Measurements from ENCODE around the gene RABEP2.
A peak's percentile ranks its signal among the peaks of the same experiment; 100 is the strongest.
"Not testable (repeated sequence)": the region's sequence is repeated elsewhere in the genome, so short reads cannot be mapped to it uniquely, and the experiment has no call there.

Gene RABEP2

DNA sequence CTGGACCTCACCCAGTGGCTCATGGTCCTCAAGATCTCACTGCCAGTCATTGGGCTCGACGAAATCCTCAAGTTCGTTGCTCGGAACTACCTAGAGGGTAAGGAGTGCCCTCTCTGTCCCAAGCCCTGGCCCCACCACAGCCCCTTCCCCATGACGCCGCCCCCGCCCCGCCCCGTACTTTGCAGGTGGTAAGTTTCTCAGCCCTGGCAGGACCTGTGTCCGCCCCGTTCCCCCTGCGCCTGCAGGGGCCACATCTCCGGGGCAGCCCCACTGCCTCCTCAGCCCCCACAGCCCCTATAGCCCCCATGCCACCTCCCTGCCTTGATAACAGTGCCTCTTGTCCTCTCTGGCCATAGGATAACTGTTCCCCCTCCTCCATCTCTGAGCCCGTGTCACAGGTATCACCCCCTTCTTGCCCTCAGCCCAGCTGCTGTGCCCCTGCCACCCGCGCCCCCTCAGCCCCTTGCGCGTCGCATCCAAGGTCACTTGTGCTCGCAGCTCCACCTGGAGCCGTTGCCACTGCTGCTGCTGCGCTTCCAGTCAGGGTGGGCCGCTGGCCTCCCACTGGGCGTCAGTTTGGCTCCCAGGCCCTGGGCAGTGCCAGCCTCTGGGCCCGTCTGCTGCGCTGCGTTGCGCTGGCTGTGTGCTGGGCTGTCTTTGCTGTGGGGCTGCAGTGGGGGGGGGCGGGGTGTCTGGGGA lies 21.5 kb downstream of the RABEP2 start:
- no peak for DNase-seq (ENCODE audit: low read depth)

DNA sequence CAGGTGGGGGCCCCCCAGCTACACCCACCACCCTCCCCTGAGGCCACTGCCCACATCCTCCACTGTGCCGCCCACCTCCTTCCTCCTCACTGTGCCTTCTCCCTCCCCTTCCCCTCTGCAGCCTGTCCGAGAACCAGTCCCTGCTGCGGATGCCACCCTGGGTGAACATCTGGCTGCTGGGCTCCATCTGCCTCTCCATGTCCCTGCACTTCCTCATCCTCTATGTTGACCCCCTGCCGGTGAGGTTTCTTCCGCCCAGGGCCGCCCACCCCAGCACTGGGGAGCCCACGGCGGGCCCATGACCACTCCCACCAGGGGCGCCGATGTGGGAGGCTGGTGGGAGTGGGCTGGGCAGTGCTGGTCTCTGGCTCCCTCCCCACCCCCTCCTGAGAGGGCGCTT lies 22.1 kb downstream of the RABEP2 start:
- no peak for DNase-seq (ENCODE audit: low read depth)

DNA sequence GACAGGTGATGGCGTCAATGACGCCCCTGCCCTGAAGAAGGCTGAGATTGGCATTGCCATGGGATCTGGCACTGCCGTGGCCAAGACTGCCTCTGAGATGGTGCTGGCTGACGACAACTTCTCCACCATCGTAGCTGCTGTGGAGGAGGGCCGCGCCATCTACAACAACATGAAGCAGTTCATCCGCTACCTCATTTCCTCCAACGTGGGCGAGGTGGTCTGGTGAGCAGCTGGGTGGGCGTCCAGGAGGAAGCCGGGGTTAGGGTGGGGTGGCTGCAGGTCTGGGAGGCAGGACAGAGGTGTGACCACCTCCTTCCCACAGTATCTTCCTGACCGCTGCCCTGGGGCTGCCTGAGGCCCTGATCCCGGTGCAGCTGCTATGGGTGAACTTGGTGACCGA lies 23.2 kb downstream of the RABEP2 start:
- DNase-seq (ENCODE audit: low read depth): no peak

DNA sequence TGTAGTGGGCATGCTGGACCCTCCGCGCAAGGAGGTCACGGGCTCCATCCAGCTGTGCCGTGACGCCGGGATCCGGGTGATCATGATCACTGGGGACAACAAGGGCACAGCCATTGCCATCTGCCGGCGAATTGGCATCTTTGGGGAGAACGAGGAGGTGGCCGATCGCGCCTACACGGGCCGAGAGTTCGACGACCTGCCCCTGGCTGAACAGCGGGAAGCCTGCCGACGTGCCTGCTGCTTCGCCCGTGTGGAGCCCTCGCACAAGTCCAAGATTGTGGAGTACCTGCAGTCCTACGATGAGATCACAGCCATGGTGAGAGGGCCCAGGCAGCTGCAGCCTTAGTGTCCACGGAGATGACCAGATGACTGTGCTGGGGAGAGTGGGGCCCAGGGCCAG lies 24.4 kb downstream of the RABEP2 start:
- no peak for DNase-seq (ENCODE audit: low read depth)

DNA sequence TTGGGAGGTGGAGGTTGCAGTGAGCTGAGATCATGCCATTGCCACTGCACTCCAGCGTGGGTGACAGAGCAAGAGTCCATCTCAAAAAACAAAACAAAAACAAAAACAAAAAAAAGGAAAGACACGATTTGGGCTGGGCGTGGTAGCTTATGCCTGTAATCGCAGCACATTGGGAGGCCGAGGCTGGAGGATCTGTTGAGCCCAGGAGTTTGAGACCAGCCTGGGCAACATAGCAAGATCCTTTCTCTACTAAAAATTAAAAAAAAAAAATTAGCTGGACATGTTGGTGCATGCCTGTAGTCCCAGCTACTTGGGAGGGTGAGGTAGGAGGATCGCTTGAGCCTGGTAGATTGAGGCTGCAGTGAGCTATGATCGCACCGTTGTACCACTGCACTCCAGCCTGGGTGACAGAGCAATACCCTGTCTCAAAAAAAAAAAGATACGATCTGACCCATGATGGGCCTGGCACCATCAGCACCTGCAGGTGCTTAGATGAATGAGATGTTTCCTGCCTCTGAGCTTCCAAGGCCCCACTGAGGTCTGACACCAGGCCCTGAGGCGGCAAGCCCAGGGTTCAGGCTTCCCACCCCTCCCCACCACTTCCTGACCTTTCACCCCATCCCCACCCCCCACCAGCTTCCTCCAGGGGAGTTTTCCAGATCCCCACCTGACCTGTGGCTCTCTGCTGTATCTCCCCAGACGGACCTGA lies 25.0 kb downstream of the RABEP2 start:
- no peak for DNase-seq (ENCODE audit: low read depth)

DNA sequence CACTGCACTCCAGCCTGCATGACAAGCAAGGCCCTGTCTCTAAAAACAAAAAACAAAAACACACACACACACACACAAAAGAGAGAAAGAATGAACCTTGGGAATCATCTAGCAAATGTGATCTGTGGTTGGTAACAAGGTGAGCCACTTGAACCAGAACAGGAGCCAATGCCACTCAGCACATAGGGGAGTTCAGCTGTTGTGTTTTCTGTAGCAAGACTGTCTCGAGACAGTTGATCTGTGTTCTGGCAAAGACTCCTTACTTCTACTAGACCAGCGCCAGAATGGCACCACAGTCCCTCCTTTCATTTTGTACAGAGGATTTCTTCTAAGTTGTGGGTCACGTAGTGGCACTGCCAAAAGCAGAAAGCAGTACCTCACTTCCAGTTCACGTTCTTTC lies 26.1 kb downstream of the RABEP2 start:
- DNase-seq (ENCODE audit: low read depth): no peak

DNA sequence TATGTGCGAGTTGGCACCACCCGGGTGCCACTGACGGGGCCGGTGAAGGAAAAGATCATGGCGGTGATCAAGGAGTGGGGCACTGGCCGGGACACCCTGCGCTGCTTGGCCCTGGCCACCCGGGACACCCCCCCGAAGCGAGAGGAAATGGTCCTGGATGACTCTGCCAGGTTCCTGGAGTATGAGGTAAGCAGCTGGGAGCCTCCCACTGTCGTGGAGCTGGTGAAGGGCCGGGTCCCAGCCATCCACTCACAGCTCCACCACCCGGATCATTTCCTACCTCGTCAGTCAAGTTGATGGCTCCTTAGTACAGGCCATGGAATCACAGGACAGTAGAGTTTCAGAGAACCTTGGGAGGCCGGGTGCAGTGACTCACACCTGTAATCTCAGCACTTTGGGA lies 26.8 kb downstream of the RABEP2 start:
- no peak for DNase-seq (ENCODE audit: low read depth)

DNA sequence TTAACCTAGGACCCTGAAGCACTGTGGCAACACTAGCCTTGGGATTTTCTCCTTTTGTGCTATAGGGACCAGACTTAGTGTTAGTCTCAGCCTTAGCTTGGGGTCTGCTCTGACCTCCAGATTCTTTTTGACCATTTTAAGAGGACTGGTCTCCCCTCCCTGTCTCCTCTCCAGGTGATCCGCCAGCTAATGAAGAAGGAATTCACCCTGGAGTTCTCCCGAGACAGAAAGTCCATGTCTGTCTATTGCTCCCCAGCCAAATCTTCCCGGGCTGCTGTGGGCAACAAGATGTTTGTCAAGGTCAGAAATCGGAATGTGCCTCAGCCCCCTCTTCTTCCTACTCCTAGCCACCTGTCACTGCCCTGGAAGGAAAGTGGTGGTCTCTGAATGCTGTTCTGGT lies 27.2 kb downstream of the RABEP2 start:
- no peak for DNase-seq (ENCODE audit: low read depth)

DNA sequence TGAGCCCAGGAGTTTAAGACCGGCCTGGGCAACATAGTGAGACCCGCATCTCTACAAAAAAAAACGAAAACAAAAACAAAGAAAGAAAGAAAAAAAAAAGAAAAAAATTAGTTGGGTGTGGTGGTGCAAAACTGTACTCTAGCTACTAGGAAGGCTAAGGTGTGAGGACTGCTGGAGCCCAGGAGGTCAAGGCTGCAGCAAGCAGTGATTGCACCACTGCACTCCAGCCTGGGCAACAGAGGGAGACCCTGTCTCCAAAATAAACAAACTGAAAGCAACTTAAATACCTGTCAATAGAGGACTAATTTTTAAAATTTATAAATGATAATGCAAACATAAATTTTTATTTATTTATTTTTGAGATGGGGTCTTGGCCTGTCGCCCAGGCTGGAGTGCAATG lies 29.4 kb downstream of the RABEP2 start:
- no peak for DNase-seq (ENCODE audit: low read depth)

DNA sequence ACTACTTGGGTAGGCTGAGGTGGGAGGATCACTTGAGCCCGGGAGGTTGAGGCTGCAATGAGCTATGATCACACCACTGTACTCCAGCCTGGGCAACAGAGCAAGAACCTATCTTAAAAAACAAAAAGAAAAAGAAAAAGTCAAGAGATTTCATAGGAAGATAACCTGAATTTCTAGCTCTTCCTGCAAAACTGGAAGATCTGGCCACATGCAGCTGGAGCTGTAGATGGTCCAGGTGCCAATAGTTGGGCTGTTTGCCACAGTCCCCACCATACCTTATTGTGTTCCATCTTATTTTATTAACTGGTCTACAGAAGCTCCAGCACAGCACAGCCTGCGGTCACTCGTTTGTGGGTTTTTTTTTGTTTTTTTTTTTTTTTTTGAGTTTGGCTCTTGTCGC lies 31.7 kb downstream of the RABEP2 start:
- no peak for DNase-seq (ENCODE audit: low read depth)

DNA sequence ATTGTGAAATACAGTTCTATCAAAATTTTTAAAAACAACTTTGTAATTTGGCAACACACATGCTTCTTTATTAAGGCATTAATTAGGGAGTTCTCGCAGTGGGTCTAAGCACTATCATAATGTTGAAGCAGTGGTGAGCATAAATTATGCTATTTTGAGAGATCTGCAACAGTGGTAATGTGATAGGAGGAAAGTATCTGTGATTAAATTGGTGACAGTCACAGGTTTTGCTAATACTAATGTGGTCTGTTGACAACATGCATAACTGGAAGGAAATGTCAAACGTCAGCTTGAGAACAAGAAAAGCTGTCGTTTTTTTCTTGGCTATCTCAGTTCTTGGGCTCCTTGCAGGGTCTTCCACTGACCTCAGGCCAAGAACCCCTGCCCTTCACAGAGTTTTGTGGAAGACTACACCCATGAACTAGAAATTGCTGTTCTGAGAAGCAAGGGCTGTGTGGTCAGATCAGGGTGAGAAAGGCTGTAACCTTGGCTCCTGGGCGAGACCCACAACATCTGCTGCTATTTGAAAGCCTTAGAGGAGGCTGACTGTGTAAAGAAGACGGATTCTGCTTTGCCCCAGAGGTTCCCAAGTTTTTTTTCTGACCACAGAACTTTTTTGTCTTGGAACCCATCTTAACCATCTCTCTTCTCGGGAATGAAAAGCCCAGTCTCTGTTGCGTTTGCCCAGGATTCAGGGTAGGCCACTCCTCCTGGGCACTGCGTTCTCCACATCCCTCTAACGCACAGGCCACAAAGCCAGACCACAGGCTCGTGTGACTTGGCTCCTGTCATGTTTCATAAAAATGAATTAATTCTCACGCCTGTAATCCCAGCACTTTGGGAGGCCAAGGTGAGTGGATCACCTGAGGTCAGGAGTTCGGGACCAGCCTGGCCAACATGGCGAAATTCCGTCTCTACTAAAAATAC lies 32.8 kb downstream of the RABEP2 start:
- no peak for DNase-seq (ENCODE audit: low read depth)

DNA sequence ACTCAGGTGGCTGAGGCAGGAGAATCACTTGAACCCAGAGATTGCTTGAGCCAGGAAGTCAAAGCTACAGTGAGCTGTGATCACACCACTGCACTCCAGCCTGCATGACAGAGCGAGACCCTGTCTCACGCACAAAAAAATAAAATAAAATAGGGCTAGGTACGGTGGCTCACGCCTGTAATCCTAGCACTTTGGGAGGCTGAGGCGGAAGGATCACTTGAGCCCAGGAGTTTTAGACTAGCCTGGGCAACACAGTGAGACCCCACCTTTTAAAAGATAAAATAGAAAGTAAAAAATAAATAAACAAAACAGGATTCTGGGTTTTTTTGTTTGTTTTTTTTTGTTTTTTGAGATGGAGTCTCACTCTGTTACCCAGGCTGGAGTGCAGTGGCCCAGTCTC lies 34.7 kb downstream of the RABEP2 start:
- DNase-seq (ENCODE audit: low read depth): not testable (repeated sequence)

DNA sequence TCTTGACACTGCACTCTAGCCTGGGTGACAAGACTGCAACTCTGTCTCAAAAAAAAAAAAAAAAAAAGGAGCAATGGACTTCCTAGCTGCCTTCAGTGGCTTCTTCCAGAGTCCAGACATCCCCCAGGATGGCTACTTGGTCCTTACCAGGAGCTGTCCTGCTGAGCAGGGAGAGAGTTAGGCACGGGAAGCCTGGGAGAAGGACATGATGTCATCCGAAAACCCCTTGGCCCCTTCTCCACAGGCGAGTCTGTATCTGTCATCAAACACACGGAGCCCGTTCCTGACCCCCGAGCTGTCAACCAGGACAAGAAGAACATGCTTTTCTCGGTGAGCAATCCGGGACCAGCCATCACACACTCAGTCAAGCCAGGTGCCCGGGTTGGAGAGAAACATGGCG lies 38.1 kb downstream of the RABEP2 start:
- no peak for DNase-seq (ENCODE audit: low read depth)

DNA sequence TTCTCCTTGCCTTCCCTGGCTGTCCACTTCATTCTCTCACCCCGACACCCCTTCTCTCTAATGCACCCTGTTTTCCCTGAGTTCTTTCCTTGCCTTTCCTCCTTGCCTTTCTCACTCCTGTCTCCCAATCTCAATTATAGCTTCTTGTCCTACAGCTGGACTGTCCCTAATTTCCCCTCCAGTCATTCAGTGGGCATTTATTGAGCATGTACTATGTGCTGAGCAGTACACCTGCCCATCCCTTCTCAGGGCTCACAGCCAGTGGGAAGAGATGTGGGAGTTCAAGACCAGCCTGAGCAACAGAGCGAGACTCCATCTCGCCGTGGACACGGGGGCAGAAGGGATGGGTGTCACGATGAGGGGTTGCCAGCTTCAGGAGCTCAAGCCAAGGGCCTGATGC lies 41.0 kb downstream of the RABEP2 start:
- no peak for DNase-seq (ENCODE audit: low read depth)

DNA sequence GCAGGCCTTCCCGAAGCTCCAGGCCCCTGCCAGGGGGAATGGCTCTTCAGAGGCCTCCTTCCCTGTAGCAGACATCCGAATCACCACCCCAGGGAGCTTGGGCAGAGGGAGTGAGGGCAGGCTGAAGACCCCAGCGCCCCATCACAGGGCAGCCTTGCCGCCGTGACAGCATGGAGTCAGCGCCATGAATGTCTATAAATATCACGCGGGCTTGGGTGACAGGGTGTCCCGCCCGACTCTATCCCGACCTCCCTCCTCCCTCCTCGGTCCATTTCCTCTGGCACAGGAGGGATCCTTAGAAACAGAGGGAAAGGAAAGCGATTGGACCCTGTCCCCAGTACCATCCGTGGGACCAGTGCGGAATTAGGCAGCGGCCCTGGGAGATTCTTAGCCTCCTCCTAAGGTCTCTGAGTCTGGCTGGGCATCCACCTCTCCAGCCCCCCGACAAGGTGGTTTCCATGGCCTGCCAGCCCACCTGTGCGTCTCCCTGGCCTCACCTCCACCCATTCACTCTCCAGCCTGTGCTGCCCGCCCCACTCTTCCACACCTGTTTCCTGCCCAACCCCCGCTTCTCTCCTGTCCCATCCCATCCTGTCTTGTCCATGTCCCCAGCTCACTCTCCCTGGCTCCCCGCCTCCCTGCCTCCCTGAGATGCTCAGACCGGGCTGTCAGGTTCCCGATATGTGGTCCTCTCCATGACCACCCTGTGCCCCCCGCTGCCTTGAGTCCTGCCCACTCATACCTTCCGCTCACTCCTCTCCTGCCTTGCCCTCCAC lies 41.6 kb downstream of the RABEP2 start:
- DNase-seq (ENCODE audit: low read depth): no peak

DNA sequence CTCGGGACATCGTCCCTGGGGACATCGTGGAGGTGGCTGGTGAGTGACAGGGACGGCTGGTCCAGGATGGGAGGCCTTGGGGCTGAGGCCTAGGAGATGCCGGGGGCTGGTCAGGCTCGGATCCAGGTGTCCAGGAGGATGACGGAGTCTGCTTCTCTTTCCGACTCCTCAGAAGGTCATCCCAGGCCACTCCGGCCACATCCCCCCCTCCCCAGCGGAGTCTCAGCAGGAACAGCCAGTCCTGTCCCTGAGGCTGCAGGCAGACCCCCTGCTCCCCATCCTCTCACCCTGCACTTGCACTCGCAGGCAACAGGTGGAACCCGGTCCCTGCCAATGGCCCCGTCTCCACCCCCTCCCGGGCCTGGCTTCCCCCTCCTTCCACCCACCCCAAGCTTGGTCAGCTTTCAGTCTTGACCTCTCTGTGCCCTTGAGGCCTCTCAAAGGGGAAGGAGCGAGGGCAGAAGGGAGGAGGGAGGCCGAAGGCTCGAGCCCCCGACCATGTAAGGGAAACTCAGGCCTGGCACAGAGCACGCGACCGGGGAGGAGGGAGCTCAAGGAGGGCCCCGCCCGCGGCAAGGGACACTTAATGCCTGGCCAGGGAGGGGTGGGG lies 42.4 kb downstream of the RABEP2 start:
- DNase-seq (ENCODE audit: low read depth): no peak

DNA sequence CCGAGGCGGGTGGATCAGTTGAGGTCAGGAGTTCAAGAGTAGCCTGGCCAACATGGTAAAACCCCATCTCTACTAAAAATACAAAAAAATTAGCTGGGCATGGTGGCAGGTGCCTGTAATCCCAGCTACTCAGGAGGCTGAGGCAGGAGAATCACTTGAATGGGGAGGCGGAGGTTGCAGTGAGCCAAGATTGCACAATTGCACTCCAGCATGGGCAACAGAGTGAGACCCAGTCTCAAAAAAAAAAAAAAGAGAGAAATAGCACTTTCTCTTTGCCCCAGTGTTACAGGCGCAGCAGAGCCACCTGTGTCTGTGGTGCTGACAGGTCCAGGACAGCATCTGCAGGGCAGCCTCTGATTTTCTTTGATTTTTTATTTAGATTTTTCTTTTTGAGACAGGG lies 43.5 kb downstream of the RABEP2 start:
- DNase-seq (ENCODE audit: low read depth): not testable (repeated sequence)

DNA sequence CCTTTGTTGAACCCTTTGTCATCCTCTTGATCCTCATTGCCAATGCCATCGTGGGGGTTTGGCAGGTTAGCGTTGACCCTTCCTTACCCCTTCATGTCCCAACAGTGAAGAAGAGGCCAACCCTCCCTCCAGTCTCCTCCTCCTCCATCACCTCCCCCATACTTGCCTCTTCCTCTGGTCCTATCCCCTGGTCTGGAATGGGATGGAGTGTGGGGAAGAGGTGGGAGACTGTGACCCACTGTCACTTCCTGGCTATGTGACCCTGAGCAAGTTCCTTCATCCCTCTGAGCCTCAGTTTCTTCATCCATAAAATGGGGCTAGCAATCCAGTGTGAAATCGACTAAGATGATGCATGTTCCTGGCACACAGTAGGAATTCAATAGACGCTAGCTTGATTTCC lies 44.1 kb downstream of the RABEP2 start:
- no peak for DNase-seq (ENCODE audit: low read depth)

DNA sequence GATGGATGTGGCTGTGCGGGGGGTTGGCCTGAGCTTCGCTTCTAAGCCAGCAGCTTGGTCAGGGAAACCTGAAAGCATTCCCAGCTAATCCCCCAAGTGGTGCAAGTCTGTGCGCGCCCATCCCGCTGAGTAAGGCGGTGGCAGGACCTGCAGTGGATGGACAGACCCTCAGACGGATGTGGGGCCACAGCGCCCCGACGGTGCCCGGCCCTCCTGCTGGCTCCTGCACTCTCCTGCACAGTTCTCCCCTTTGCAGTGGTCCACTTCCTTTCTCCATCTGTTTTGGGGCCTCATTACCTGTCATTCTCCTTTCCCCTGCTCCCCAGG lies 44.5 kb downstream of the RABEP2 start:
- DNase-seq (ENCODE audit: low read depth): no peak

DNA sequence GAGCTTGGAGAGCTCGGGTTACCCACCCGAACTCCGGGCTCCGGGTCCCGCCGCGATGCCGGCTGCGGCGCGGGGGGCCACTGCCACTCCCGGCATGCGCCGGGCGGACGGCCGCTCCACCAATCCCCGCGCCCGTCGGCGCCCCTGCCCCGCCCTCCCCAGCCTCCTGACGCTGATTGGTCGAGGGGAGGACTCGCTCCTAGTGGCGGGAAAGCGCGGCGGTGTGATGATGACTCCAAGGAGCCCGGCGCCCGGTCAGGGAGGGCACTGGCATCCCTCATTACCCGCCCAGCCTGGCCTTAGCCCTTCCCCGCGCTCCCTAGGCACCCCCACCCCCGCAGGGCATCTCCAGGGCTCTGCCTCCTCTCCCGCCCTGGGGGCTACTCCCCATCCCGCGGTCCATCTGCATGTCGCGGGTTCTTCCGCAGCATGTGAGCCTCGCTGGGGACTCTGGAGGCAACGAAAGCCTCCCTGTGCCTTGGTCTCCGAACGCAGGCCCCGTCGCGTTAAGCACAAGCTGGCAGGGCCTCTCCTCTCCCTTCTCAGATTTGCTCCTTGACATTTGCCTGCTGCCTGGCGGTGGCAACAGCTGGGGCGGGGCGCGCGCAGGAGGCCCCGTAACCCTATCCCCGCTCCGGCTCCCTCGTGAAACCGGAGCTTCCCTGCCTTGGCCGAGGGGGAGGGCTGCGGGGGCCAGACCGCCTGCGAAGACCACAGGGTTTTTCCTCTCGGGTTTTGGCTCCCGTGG lies 45.0 kb downstream of the RABEP2 start:
- DNase-seq (ENCODE audit: low read depth): peak; percentile 92

DNA sequence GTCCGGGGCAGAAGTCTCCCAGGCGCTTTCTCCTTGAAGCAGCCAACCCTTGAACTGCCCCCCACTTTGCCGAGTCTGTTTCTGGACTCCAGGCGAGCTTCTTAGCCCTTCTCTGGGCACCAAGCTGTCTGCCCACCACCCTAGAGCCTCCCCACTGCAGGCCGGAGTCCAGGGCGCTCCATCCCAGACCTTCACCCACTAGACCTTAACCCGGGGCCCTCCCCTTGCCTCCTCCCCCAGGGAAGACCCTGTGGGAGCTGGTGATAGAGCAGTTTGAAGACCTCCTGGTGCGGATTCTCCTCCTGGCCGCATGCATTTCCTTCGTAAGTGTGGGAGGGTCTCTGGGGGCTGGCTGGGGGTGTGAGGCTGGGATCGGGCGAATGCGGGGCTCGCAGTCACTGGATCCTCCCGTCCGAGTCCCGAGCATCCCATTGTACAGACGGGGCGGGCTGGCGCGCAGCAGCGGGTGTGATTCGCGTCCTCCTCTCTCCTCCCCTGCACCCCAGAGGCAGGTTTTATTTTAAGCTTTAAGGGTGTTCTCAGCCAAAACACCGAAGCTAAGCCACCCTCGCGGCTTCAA lies 45.7 kb downstream of the RABEP2 start:
- no peak for DNase-seq (ENCODE audit: low read depth)
